ENCODE results near the gene NUP188. TPM values are rescaled to one million over a fixed set of nuclear protein-coding genes. Genes with fewer than 3 reads are reported as not detected.
A peak's percentile ranks its signal among the peaks of the same experiment; 100 is the strongest.

NUP188 gene
- total and polyA plus RNA-seq, 2 experiments from 2014 or later, result 25.5 to 117 TPM

DNA sequence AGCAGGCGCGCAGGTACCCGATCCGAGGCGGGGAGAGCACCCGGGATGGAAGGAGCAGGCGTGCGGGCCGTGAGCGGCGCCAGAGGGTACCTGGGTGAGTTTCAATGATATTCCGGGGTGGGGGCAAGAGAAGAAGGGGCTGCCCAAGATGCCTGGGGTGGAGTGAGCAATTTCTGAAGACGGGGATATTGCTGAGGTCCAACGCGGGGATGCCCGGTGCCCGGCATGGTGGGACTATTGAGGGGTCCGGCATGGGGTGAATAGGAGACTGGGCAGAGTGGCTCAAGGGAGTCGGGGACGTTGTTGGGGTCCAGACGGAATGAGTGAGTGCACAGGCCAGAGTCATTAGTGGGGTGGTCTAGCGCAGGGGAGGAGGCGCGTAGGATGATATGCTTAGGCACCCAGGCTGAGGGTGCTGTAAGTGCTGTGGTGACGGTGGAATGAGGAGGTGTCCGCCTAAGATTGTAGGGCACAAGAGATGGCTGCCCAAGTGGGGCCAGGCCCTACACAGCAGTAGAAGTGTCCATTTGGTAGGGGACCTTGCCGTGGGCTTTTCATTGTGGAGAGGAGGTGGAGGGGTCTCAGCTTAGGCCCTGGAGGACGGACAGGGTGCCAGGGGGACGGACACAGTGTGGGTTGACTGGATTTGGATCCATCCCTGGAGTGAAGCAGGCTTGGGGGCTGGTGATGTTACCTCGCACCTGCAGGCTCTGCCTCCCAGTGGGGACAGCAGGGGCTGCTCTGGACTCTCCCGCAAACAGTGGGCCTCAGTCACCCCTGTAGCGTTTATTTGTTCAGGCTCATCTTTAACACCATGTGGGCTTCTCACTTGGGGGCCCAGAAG, 89.6 kb downstream of the NUP188 start (continued):
- TF ChIP-seq STAT1 (IDR thresholded peaks at IDR 0.05; ENCODE audit: unreplicated experiment) (no peak), JUNB (IDR thresholded peaks at IDR 0.05; ENCODE audit: unreplicated experiment) (no peak), EZH2 (IDR thresholded peaks at IDR 0.05; ENCODE audit: low read depth, unreplicated experiment) (no peak), NANOG (IDR thresholded peaks at IDR 0.05; ENCODE audit: borderline replicate concordance) (no peak), ZNF114 (CRISPR knock-in tag; IDR thresholded peaks at IDR 0.05) (no peak), CREB1 (CRISPR knock-in tag; IDR thresholded peaks at IDR 0.05; ENCODE audit: low read depth) (no peak)
- TF ChIP-seq, protein P1, sequence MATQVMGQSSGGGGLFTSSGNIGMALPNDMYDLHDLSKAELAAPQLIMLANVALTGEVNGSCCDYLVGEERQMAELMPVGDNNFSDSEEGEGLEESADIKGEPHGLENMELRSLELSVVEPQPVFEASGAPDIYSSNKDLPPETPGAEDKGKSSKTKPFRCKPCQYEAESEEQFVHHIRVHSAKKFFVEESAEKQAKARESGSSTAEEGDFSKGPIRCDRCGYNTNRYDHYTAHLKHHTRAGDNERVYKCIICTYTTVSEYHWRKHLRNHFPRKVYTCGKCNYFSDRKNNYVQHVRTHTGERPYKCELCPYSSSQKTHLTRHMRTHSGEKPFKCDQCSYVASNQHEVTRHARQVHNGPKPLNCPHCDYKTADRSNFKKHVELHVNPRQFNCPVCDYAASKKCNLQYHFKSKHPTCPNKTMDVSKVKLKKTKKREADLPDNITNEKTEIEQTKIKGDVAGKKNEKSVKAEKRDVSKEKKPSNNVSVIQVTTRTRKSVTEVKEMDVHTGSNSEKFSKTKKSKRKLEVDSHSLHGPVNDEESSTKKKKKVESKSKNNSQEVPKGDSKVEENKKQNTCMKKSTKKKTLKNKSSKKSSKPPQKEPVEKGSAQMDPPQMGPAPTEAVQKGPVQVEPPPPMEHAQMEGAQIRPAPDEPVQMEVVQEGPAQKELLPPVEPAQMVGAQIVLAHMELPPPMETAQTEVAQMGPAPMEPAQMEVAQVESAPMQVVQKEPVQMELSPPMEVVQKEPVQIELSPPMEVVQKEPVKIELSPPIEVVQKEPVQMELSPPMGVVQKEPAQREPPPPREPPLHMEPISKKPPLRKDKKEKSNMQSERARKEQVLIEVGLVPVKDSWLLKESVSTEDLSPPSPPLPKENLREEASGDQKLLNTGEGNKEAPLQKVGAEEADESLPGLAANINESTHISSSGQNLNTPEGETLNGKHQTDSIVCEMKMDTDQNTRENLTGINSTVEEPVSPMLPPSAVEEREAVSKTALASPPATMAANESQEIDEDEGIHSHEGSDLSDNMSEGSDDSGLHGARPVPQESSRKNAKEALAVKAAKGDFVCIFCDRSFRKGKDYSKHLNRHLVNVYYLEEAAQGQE (IDR thresholded peaks at IDR 0.05; ENCODE audit: unreplicated experiment), result no peak
- TF ChIP-seq, protein P2, sequence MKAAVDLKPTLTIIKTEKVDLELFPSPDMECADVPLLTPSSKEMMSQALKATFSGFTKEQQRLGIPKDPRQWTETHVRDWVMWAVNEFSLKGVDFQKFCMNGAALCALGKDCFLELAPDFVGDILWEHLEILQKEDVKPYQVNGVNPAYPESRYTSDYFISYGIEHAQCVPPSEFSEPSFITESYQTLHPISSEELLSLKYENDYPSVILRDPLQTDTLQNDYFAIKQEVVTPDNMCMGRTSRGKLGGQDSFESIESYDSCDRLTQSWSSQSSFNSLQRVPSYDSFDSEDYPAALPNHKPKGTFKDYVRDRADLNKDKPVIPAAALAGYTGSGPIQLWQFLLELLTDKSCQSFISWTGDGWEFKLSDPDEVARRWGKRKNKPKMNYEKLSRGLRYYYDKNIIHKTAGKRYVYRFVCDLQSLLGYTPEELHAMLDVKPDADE (IDR thresholded peaks at IDR 0.05), result no peak
- TF ChIP-seq, protein P3, sequence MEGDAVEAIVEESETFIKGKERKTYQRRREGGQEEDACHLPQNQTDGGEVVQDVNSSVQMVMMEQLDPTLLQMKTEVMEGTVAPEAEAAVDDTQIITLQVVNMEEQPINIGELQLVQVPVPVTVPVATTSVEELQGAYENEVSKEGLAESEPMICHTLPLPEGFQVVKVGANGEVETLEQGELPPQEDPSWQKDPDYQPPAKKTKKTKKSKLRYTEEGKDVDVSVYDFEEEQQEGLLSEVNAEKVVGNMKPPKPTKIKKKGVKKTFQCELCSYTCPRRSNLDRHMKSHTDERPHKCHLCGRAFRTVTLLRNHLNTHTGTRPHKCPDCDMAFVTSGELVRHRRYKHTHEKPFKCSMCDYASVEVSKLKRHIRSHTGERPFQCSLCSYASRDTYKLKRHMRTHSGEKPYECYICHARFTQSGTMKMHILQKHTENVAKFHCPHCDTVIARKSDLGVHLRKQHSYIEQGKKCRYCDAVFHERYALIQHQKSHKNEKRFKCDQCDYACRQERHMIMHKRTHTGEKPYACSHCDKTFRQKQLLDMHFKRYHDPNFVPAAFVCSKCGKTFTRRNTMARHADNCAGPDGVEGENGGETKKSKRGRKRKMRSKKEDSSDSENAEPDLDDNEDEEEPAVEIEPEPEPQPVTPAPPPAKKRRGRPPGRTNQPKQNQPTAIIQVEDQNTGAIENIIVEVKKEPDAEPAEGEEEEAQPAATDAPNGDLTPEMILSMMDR (conservative IDR thresholded peaks at IDR 0.05; ENCODE audit: low read depth in 2 of 2), result no peak

DNA sequence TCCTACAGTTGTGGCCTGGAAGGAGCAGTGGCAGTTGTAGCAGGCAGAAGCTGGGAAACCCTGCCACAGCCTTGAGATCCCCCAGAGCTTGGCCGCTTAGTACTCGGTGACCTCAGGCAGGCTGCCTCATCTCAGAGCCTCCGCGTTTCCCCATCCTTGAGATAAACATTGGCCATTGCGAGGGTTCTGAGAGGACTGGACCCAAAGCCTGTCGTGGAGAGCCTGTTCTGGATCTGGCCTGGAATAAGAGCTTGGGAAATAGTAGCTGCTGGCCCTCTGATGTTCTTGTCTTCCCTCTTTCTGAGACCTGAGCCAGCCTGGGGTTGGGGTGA, 90.2 kb downstream of the NUP188 start:
- Histone ChIP-seq H3K79me2 (replicated peaks; ENCODE audit: insufficient read depth) (peaks cover 30% of the 10 kb centered on the region), H3K4me2 (peak overlapping the region; percentile 95), H3F3A (replicated peaks; ENCODE audit: low read depth) (0 out of 2 replicates have a peak, but pooled peaks cover 2% of the 10 kb centered on the region), H3K9me2 (ENCODE audit: insufficient read depth) (no peaks in the 10 kb centered on the region), H2AFZ (no peak overlapping the region), H3K27ac (ENCODE audit: low read depth) (no peak overlapping the region), H3K36me3 (ENCODE audit: insufficient read depth) (0 out of 2 replicates have a peak, but pooled peaks cover 6% of the 10 kb centered on the region), H3K27me3 (ENCODE audit: insufficient read depth) (no peaks in the 10 kb centered on the region), H4K20me1 (replicated peaks; ENCODE audit: insufficient read depth) (peaks cover 4% of the 10 kb centered on the region; the same call in 1 of the 2 replicates), H3K4me3 (peak overlapping the region; percentile 72), H3K4me1 (ENCODE audit: insufficient read depth) (no peaks in the 10 kb centered on the region)
- Mint-ChIP-seq H3K27ac (no peak overlapping the region), H3K4me1 (peaks cover 8% of the 10 kb centered on the region), H3K4me3 (peak overlapping the region; percentile 93), H3K9me3 (no peaks in the 10 kb centered on the region), H3K27me3 (ENCODE audit: insufficient read depth, low read depth, poor library complexity) (peaks cover 11% of the 10 kb centered on the region), H3K36me3 (ENCODE audit: low read depth) (peaks cover 19% of the 10 kb centered on the region)
- no peak for DNase-seq (ENCODE audit: low spot score)
- ATAC-seq, result no peak
- TF ChIP-seq CREB1 (CRISPR knock-in tag; IDR thresholded peaks at IDR 0.05; ENCODE audit: low read depth), result no peak
- TF ChIP-seq, protein P4, sequence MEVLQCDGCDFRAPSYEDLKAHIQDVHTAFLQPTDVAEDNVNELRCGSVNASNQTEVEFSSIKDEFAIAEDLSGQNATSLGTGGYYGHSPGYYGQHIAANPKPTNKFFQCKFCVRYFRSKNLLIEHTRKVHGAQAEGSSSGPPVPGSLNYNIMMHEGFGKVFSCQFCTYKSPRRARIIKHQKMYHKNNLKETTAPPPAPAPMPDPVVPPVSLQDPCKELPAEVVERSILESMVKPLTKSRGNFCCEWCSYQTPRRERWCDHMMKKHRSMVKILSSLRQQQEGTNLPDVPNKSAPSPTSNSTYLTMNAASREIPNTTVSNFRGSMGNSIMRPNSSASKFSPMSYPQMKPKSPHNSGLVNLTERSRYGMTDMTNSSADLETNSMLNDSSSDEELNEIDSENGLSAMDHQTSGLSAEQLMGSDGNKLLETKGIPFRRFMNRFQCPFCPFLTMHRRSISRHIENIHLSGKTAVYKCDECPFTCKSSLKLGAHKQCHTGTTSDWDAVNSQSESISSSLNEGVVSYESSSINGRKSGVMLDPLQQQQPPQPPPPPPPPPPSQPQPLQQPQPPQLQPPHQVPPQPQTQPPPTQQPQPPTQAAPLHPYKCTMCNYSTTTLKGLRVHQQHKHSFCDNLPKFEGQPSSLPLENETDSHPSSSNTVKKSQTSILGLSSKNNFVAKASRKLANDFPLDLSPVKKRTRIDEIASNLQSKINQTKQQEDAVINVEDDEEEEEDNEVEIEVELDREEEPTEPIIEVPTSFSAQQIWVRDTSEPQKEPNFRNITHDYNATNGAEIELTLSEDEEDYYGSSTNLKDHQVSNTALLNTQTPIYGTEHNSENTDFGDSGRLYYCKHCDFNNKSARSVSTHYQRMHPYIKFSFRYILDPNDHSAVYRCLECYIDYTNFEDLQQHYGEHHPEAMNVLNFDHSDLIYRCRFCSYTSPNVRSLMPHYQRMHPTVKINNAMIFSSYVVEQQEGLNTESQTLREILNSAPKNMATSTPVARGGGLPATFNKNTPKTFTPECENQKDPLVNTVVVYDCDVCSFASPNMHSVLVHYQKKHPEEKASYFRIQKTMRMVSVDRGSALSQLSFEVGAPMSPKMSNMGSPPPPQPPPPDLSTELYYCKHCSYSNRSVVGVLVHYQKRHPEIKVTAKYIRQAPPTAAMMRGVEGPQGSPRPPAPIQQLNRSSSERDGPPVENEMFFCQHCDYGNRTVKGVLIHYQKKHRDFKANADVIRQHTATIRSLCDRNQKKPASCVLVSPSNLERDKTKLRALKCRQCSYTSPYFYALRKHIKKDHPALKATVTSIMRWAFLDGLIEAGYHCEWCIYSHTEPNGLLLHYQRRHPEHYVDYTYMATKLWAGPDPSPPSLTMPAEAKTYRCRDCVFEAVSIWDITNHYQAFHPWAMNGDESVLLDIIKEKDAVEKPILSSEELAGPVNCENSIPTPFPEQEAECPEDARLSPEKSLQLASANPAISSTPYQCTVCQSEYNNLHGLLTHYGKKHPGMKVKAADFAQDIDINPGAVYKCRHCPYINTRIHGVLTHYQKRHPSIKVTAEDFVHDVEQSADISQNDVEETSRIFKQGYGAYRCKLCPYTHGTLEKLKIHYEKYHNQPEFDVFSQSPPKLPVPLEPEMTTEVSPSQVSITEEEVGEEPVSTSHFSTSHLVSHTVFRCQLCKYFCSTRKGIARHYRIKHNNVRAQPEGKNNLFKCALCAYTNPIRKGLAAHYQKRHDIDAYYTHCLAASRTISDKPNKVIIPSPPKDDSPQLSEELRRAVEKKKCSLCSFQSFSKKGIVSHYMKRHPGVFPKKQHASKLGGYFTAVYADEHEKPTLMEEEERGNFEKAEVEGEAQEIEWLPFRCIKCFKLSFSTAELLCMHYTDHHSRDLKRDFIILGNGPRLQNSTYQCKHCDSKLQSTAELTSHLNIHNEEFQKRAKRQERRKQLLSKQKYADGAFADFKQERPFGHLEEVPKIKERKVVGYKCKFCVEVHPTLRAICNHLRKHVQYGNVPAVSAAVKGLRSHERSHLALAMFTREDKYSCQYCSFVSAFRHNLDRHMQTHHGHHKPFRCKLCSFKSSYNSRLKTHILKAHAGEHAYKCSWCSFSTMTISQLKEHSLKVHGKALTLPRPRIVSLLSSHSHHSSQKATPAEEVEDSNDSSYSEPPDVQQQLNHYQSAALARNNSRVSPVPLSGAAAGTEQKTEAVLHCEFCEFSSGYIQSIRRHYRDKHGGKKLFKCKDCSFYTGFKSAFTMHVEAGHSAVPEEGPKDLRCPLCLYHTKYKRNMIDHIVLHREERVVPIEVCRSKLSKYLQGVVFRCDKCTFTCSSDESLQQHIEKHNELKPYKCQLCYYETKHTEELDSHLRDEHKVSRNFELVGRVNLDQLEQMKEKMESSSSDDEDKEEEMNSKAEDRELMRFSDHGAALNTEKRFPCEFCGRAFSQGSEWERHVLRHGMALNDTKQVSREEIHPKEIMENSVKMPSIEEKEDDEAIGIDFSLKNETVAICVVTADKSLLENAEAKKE (CRISPR knock-in tag; IDR thresholded peaks at IDR 0.05), result no peak

All from GM23338 (cell line).